ENCODE measurements around the gene MIAT.
A peak's percentile ranks its signal among the peaks of the same experiment; 100 is the strongest.

Gene MIAT

DNA sequence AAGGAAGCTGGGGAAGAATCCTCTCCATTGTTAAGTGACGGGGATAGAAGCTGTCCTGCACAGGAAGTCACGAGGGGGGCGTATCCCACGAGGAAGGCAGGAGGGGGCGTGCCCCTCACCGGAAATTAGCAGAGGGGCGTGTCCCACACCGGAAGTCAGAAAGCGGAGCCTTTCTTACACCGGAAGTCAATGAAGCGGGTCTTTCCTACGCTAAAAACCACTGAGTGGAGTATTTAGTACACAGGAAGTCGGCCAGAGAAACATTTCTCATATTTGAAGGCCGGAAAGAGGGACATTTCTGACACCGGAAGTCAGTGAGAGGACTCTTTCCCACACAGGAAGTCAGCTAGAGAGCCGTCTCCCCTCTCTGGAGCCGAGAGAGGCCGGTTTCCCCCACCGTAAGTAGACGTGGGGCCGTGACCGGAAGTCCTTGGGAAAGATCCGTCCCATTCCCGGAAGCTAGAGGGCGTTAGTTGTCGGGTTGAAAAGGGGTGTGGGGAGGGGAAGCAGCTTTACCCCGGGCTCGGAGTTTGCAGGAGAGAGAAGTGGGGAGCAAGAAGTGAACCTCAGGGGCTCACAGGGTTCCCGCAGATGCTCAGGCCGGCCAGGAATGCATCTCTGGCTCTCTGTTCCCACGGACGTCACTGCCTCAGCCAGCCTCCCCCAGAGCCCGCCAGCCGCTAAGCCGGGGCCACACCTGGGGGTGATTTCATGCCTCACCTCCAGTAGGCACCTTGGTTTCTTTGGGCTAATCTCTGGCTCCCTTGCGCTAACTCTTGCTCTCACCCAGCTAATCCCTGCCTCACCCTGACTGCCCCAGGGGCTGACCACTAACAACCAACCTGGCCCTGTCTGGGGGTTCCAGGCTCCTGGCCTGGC is 15.4 kb downstream of the MIAT start:
- peak; percentile 83 for DNase-seq (ENCODE audit: low read depth)
- H3K4me3 ChIP-seq (ENCODE audit: control insufficient read depth, low read depth, low read length): peak overlapping the region; percentile 74
- peak; percentile 61 for TF ChIP-seq CTCF (IDR thresholded peaks at IDR 0.05; ENCODE audit: control insufficient read depth, insufficient read depth, low read depth, low read length, missing control alignments)

- TF ChIP-seq CTCF (IDR thresholded peaks at IDR 0.05; ENCODE audit: control insufficient read depth, insufficient read depth, low read depth, low read length, missing control alignments): no peak
- DNase-seq (ENCODE audit: low read depth): no peak
Observed at GRCh38 chr22:26673486-26673885, 16.1 kb downstream of the MIAT start.

GRCh38 chr22:26674211-26675190 is 17.1 kb downstream of the MIAT start:
- no peak for TF ChIP-seq CTCF (IDR thresholded peaks at IDR 0.05; ENCODE audit: control insufficient read depth, insufficient read depth, low read depth, low read length, missing control alignments)
- no peak overlapping the region for H3K4me3 ChIP-seq (ENCODE audit: control insufficient read depth, low read depth, low read length)
- DNase-seq (ENCODE audit: low read depth): no peak

More at GRCh38 chr22:26673486-26673885, 16.1 kb downstream of the MIAT start:
- H3K4me3 ChIP-seq (ENCODE audit: control insufficient read depth, low read depth, low read length): peak overlapping the region; percentile 74

GRCh38 chr22:26675687-26676268 is 18.4 kb downstream of the MIAT start:
- H3K4me3 ChIP-seq (ENCODE audit: control insufficient read depth, low read depth, low read length): no peak overlapping the region
- no peak for TF ChIP-seq CTCF (IDR thresholded peaks at IDR 0.05; ENCODE audit: control insufficient read depth, insufficient read depth, low read depth, low read length, missing control alignments)
- DNase-seq (ENCODE audit: low read depth): no peak

GRCh38 chr22:26677217-26677616 is 19.8 kb downstream of the MIAT start:
- TF ChIP-seq CTCF (IDR thresholded peaks at IDR 0.05; ENCODE audit: control insufficient read depth, insufficient read depth, low read depth, low read length, missing control alignments): no peak
- DNase-seq (ENCODE audit: low read depth): no peak

DNA sequence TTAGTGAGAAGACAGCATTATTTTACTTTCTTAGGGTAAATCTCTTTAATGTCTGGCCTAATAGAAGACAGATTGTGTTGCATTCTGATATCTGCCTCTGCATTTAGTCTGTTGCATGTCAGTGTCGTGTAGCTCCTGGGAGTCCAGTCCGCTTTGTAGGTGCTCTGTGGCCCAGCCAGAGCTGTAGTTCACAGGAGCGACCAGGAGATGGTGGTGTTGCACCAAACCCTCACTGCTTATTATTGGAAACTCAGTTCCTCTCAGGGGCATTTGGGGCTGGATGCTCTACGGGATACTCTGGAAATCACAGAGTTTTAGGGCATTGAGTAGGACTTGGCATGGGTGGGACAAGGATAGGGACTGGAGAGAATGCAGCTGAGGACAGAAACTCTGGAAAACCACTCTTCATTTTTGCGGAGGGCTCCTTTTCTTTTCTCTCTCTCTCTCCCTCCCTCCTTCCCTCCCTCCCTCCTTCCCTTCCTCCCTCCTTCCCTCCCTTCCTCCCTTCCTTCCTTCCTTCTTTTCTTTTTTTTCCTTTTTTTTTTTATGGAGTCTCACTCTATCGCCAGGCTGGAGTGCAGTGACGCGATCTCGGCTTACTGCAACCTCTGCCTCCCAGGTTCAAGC is 21.7 kb downstream of the MIAT start:
- no peak for DNase-seq (ENCODE audit: low read depth)
- no peak overlapping the region for H3K4me3 ChIP-seq (ENCODE audit: control insufficient read depth, low read depth, low read length)
- peak; percentile 95 for TF ChIP-seq CTCF (IDR thresholded peaks at IDR 0.05; ENCODE audit: control insufficient read depth, insufficient read depth, low read depth, low read length, missing control alignments)

More at GRCh38 chr22:26677217-26677616, 19.8 kb downstream of the MIAT start:
- H3K4me3 ChIP-seq (ENCODE audit: control insufficient read depth, low read depth, low read length): no peak overlapping the region
